HG02678 (cell line): Measurements from ENCODE around the gene PRKCZ.
A peak's percentile ranks its signal among the peaks of the same experiment; 100 is the strongest.

Source experiments
- ATAC-seq: cut with Tn5 transposase; IDR thresholded peaks from one replicate; pipeline ENCODE4 v1.9.1; 2021; ENCODE audit warnings: mild to moderate bottlenecking, moderate library complexity; ENCODE audit not compliant: unreplicated experiment

PRKCZ gene

DNA sequence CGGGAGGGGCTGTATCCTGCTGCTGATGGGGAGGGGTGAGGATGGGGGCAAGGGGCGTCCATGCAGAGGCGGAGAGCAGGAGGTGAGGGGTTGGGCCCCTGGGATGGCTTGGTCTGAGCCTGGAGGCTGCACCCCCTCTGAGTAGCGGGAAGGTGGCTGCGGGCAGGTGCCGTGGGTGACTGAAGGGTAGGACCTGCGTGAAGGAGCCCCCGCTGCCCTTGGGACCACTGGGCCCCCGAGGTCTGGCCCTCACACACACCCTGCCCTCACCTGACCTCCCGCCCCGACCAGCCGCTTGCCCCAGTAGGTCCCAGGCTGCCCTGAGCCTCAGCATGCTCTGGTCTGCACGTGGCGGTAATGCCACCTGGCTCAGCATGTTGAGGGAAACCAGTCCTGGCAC, 165.1 kb downstream of the PRKCZ start:
- no peak for ATAC-seq

DNA sequence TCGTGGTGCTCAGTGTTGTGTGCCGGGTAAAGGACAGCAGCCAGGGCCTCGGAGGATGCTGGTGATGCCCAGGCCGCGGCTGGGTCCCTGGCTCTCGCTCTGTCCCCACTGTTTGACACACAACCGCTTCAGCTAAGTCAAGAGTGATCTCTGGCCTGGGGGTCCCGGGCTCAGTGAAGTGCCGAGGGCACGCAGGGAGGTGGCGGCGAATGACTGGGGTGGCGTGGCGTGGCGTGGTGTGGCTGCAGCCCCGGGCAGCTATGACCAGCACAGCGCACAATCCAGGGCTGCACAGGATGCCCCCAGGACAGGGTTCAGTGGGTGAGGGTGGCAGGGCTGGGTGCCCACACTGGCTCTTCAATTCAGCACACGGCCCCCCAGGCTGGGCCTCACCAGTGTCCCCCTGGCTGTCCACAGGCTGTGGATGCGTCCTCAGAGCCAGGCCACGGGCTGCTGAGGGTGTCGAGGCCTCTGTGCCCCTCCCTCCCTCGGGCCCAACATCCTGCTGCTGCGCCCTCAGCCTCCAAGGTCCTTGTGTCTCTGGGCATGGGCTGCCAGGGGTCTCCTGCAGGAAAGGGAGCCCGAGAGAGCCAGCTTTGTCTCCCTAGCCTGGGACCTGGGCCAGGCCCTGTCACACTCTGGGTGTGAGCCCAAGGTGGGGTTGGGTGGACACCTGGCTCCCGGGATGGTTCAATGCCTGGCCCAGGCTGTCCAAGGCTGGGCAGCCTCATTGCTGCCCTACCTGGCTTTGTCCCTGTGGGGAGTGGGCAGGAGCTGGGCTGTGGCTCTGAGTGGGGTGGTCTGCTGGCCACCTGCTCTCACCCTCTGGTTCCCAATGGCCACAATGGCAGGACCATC, 165.9 kb downstream of the PRKCZ start:
- no peak for ATAC-seq

DNA sequence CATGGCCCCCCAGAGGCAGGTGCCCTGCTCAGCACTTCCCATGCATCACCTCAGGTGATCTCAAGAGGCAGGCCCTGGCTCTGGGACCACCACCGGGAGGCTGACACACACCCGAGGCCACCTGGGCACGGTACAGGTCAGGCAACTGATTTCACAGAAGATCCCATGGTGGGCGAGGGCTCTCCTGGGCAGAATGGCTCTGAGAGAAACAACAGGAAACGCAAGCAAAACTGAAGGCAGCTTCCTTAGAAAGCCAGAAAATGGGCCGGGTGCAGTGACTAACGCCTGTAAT, 166.5 kb downstream of the PRKCZ start:
- ATAC-seq = no peak

DNA sequence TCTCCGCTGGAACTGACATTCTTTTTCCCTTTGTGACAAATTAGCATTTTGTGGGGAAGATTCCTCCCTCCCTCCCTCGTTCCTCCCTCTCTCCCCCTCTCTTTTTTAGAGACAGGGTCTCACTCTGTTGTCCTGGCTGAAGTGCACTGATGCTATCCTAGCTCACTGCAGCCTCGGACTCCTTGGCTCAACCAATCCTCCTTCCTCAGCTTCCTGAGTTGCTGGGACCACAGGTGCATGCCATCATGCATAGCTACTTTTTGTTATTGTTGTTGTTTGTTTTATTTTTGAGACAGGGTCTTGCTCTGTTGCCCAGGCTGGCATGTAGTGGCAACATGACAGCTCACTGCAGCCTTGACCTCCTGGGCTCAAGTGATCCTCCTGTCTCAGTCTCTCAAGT, 171.1 kb downstream of the PRKCZ start:
- no peak for ATAC-seq

DNA sequence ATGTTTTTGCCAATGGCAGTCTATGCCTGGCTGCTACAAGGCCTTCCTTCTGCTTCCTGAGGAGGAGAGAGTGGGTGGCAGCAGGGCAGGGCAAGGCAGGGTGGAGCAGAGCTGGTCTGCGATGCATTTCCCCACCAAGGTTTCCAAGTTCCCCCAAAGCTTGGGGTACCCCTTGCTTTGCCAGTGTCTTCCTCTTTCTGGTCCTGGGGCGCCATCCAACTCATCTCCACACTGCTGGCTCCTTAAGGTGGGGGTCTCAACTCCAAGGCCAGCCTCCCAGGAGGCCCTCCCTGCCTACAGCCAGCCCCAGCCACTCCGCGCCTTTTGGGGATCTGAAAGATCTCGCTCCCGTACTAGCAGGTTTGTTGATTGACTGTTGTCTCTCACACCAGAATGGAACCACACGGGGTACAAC, 174.0 kb downstream of the PRKCZ start:
- ATAC-seq = no peak

DNA sequence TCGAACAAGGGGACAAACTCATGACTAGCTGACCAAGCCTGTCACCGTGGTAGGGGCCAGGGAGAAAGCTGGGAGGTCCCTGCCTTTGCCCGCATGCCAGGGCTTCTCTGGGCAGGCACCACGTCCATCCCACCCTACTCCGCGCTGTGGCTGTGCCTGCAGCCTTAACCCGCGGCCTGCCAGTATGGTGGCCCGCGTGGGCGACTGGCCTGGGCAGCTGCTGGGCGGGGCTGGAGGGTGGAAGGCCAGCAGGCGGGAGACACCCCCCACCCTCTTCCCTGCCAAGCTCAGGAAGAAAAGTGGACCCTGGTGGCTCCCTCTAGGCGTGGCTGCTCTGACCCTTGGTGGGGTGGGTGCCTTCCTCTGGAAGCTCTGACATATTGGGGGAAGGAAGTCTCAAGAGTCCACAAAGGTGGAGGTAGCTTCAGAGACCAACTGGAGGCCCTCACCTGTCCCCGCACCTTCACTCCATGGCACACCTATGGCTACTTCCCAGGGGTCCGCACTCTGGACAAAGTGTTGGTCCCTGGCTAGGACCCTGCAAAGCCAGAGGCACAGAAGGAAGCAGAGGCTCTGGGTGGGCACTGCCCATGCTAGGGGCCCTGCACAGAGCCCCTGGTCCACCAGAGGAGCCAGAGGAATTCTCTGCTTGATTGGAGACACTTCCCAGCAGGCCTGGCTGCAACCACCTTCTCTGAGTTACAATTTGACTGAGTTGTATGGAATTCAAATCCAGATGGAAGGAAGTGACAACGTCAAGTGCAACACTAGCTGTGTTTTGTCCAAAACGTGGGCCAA, 174.6 kb downstream of the PRKCZ start:
- no peak for ATAC-seq

DNA sequence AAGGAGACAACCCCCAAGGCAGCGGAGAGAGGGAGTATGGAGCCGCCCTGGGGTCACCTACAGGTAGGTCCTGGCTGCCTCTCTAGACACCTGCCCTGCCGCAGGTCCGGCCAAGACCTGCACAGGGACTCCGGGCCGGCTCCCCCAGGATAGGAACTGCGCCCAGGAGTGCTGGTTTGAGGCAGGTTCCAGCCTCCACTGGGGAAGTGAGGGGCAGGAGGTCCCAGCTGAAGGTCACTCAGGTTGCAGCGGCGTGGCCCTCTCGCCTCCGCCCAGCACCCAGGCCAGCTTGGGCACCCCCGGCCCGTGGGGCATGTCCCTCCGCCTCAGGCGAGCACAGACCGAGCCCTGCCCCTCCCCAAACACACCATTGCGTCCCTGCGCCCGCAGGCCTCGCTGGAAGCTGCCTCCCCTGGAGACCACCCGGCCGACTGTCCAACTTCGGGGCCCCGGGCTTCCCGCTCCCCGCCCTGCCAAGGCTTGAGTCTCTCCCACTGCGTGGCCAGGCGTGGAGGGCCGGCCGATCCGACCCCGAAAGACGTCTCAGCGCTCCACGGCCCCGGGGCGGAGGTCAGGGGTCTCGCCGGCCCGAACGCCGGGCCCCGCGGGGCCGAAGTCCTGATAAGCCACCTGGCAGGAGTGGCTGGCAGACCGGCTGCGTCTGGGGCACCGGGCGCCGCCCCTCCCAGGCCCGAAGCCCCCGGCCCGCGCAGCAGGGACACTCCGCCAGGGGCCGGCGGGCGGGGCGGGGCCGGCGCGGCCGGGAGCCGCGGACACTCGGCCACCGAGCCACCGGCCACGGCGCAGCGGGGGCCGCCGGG, 176.5 kb downstream of the PRKCZ start:
- peak; percentile 3 for ATAC-seq

DNA sequence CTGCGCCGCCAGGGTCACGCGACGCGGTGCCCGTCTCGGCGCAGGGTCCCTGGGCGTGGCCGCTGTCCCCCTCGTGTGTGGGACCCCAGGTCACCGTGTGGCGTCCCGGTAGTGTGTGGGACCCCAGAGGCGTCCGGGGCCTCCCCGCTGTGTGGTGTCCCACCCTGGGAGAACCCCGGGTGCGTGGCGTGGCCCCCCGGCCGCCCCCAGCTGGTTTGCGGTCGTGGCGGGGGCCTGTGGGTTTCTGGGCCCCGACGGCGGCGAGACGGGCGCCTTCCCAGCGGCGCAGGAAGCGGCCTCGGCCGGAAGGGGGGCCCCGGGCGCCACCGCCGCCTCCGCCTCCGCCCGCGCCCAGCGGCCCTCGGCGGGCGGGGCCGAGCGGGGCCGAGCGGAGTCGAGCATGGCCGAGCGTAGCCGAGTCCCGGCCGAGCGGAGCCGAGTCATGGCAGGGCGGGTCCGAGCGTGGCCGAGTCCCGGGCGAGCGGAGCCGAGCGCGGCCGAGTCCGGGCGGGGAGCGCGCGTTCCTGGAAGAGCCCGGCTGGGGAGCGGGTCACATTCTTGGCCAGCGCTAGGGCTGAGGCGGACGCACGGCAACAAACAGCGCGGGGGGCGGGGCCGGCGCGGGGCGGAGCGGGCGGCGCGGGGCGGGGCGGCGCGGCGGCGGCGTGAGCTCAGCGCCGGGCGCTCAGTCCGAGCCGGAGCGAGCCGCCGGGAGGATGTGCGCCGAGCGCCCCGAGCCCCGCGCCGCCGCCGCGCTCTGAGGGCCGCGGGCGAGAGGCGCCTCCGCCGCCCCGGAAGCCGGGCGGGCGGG, 177.3 kb downstream of the PRKCZ start:
- peak; percentile 84 for ATAC-seq

DNA sequence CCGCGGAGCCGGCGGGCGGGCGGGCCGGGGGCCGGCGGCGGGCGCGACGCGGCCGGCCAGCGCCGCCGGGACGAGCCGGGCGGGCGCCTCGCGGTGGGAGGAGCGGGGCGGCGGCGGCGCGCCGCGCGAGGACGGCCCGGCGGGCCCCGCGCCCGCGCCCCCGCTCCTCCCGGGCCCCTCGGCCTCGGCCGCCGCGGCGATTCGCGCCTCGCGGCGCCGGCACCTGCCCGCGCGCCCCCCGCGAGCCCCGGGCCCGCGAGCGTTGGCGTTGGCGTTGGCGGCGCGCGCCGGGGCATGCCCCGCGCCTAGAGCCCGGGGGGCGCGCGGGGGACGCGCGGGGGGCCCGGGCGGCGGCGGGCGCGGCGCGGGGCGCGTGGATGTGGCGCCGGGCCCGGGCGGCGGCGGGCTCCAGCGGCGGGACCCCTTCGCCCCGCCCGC, 178.0 kb downstream of the PRKCZ start, which contains the start of gene SKI:
Gene SKI, plus strand, starts transcription at position 163 of the 438 bp plus-strand sequence. CDS start 448 bp downstream, outside the sequence.
- no peak for ATAC-seq

DNA sequence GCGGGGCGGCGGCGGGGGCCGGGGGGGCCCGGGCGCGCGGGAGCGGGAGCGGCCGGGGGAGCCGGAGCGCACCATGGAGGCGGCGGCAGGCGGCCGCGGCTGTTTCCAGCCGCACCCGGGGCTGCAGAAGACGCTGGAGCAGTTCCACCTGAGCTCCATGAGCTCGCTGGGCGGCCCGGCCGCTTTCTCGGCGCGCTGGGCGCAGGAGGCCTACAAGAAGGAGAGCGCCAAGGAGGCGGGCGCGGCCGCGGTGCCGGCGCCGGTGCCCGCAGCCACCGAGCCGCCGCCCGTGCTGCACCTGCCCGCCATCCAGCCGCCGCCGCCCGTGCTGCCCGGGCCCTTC, 178.5 kb downstream of the PRKCZ start:
- ATAC-seq = no peak

DNA sequence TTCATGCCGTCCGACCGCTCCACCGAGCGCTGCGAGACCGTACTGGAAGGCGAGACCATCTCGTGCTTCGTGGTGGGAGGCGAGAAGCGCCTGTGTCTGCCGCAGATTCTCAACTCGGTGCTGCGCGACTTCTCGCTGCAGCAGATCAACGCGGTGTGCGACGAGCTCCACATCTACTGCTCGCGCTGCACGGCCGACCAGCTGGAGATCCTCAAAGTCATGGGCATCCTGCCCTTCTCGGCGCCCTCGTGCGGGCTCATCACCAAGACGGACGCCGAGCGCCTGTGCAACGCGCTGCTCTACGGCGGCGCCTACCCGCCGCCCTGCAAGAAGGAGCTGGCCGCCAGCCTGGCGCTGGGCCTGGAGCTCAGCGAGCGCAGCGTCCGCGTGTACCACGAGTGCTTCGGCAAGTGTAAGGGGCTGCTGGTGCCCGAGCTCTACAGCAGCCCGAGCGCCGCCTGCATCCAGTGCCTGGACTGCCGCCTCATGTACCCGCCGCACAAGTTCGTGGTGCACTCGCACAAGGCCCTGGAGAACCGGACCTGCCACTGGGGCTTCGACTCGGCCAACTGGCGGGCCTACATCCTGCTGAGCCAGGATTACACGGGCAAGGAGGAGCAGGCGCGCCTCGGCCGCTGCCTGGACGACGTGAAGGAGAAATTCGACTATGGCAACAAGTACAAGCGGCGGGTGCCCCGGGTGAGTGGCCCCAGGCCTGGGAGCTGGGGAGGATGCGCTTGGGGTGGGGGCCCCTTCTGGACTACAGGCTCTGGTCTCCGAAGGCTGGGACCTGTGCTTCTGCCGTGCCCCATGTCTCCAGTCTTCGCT, 179.0 kb downstream of the PRKCZ start:
- no peak for ATAC-seq

DNA sequence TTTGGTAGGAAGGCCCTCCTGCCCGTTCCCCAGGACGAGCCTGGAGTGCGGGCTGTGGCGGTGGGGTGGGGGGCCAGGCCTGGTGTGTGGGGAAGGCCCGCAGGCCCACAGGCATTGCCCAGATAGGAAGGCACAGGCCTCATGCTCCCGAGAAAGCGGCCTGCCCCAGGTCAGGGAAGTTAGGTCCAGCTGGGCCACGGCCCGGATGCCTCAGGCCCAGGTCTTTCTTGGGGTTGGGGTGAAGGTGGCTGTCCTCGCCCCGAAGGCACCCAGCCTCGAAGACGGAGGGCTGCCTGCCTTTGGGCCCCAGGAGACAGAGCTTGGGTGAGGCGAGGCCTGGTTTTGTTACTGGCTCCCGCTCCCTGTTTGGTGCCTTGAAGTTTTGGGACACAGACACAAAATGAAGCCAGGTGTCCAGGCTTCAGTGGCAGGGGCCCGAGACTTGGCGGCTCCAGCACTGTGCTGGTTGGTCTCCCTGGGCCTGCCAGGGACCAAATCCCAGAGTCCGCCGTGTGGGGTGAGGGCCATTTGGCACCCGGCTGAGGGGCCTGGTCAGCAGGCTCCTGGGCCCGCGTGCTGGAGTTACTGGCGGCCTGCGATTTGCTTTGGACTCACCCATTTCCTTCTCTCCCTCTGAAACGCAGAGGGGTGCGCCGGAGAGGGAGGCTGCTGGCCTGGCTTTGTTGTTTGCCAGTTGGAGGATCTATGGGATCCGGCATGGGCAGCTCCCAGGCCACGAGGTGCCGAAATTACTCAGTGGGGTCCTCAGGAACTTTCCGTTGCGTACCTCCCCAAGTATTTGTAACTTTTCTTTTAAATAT, 179.9 kb downstream of the PRKCZ start:
- ATAC-seq = no peak

DNA sequence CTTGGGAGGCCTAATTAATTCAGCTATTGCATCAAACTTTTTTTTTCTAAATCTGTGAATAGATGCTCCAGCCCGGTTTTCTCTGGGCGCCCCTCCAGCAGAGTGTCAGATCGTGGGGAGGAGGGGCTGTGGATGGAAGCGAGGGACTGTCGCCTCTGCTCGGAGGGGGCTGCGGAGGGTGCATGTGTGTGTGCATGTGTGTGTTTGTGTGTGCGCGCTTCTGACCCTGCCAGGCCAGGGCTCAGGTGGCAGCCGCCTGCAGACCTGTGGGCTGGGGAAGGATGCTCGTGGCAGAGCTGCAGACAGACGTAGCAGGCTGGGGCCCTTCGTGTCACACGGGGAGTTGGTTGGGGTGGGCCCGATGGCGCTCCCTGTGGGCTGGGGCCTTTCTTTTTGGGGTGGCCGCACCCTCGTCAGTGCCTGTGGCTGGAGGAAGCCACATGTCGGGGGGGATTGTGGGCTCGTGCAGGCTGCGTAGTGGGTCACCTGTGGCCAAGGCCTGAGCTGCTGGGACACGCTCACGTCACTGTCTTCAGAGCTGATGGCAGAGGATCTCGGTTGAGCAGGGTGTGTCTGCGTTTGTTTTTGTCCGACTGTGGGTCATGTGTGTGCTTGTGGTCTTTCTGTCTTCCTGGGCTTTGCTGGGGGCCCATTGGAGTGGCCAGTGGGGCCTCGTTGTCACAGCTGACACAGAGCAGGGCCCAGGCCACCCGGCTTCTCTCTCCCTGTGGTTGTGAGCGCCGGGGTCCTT, 180.7 kb downstream of the PRKCZ start:
- no peak for ATAC-seq

DNA sequence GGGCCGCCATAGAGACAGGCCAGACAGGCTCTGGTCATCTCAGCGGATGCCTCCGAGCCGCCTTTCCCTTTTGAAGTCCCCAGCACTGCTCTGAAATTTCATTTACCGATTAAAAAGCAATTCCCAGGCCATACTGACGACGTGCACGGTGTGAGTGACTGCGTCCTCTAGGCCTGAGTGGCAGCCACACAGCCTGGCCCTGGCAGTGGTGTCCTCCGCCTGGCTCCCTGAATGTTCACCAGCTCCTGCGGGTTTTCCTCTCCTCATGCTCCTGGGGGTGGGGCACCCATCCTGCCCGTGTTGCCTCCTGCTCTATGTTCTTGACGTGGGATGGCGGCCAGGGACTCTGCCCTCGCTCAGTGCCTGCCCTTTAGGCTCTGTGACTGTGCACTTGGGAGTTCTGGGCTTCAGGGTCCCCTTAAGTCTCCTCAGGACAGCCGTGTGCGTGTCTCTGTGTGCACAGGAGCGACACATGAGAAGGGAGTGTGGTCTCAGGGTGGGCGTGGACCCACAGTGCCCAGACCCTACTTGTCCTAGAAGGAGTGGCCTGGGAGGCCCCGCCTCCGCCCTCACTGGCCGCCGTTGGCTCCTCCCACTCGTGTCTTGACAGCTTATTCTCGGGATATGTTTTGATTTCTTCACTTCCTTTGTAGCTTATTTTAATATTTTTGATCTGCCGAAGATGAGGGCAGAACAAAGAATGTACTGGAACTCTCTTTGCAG, 181.5 kb downstream of the PRKCZ start:
- no peak for ATAC-seq

DNA sequence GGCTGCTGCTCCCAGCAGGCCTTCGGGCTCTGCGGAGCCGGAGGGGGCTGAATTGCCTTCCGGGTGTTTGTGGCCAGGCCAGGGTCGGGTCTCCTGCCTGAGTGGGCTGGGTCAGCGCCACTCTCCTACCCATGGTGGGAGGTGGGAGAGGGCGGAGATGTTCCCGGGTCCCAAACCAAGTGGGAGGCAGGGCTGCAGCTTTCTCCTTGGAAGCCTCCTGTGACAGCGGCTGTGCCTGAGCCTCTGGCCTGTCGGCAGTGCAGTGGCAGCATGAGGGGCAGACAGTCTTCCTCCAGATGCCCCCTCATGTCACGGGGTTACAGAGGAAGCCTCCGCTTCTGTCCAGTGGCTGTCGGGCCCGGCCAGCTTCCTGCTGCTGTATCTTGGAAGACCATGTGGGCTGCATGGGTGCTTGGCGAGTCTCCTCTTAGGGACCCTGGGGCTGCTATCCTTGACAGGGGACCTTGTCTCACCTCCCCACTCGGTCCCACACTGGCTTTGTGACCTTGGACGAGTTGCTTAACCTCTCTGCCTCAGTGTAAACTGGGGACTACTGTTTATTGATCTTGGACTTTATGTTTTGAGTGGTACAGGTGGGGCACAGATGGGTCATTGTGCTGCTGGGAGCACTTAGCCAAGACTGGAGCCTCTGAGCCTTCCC, 182.2 kb downstream of the PRKCZ start:
- no peak for ATAC-seq

DNA sequence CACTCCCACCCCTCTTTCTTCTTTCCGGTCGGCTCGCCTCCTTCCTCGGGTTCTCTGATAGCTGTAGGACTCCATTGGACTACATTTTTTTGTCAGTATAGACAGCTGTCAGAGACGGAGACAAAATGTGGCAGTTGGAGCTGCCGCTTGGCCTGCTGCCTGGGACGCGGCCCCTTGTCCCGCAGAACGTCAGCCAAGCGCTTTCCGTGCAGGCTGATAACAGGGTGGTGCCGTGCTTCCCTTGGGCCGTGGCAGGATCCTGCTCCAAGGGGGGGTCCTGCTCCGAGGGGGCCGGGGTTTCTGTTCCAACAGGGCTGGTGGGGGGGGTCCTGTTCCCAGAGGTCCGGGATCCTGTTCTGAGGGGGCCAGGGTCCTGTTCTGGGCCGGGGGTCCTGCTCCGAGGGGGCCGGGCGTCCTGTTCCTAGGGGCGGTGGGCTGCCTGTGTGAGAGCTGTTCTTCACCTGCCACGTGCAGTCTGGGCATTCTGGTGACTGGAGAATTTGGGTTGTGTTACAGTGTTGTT, 182.8 kb downstream of the PRKCZ start:
- no peak for ATAC-seq

DNA sequence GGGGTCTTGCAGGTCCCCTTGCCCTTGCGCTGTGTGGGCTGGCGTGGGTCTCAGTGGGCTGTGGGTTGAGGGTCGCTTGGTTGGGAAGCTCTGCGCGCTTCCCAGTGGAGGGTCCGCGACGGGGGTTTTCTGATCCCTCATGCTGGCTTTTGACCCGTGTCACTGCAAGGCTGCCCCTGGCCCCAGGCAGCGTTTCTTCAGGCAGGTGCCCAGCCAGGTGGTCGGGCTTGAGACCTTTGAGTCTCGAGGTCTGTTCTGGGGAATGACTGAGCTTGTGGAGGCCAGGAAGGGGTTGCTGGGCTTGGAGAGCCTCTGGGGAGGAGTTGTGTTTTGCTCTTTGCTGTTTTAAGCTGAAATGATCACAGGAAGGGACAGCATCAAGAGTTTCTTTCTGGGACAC, 183.3 kb downstream of the PRKCZ start:
- no peak for ATAC-seq
